H9 (cell line): ENCODE data around the gene HBP1. TPM values are rescaled to one million over a fixed set of nuclear protein-coding genes. Genes with fewer than 3 reads are reported as not detected.

ENCODE experiments used
- DNase-seq: peaks from one replicate; pipeline ENCODE4 v3.0.0-alpha.2; 2017
- H2AFZ ChIP-seq: one replicate; pipeline ENCODE4 v1.6.1; 2013; ENCODE audit warnings: mild to moderate bottlenecking, low read length, control low read depth, moderate library complexity
- H2AK5ac ChIP-seq: 2 replicates; pipeline ENCODE4 v1.6.1; 2013; ENCODE audit warnings: low read length, control low read depth, mixed read lengths; ENCODE audit not compliant: insufficient read length
- H2BK120ac ChIP-seq: one replicate; pipeline ENCODE4 v1.6.1; 2013; ENCODE audit warnings: low read depth, mild to moderate bottlenecking, low read length, control low read depth, inconsistent platforms; ENCODE audit not compliant: poor library complexity, severe bottlenecking
- H2BK12ac ChIP-seq: 2 replicates; pipeline ENCODE4 v1.6.1; 2013; ENCODE audit warnings: low read length, control low read depth, mixed read lengths, low read depth; ENCODE audit not compliant: insufficient read length
- H2BK15ac ChIP-seq: 2 replicates; pipeline ENCODE4 v1.6.1; 2013; ENCODE audit warnings: low read depth, low read length, control low read depth
- H2BK20ac ChIP-seq: one replicate; pipeline ENCODE4 v1.6.1; 2013; ENCODE audit warnings: low read depth, mild to moderate bottlenecking, low read length, control low read depth, inconsistent platforms; ENCODE audit not compliant: poor library complexity, severe bottlenecking
- H2BK5ac ChIP-seq: 2 replicates; pipeline ENCODE4 v1.6.1; 2013; ENCODE audit warnings: low read length, control low read depth, mixed read lengths; ENCODE audit not compliant: insufficient read length
- H3K14ac ChIP-seq: 2 replicates; pipeline ENCODE4 v1.6.1; 2013; ENCODE audit warnings: low read length, control low read depth; ENCODE audit not compliant: insufficient read depth
- H3K18ac ChIP-seq: 2 replicates; pipeline ENCODE4 v1.6.1; 2013; ENCODE audit warnings: low read depth, mild to moderate bottlenecking, mixed read lengths, low read length, control low read depth; ENCODE audit not compliant: insufficient read length
- H3K23ac ChIP-seq: 2 replicates; pipeline ENCODE4 v1.6.1; 2013; ENCODE audit warnings: low read length, control low read depth, mixed read lengths, low read depth; ENCODE audit not compliant: insufficient read length
- H3K23me2 ChIP-seq: 2 replicates; pipeline ENCODE4 v1.6.1; 2013; ENCODE audit warnings: low read depth, mild to moderate bottlenecking, mixed read lengths, low read length, control low read depth; ENCODE audit not compliant: insufficient read length, poor library complexity, severe bottlenecking
- H3K27ac ChIP-seq: 2 replicates; pipeline ENCODE4 v1.5.1; 2013; ENCODE audit warnings: low read length, control low read depth, mixed read lengths, low read depth; ENCODE audit not compliant: insufficient read length
- H3K27me3 ChIP-seq: 2 replicates; pipeline ENCODE4 v1.6.1; 2013; ENCODE audit warnings: low read length, control low read depth, inconsistent platforms; ENCODE audit not compliant: insufficient read depth
- H3K4ac ChIP-seq: 2 replicates; pipeline ENCODE4 v1.6.1; 2013; ENCODE audit warnings: low read depth, mild to moderate bottlenecking, control low read depth, inconsistent platforms, low read length, moderate library complexity
- H3K4me1 ChIP-seq: 2 replicates; pipeline ENCODE4 v1.6.1; 2013; ENCODE audit warnings: low read length, control low read depth, inconsistent platforms; ENCODE audit not compliant: insufficient read depth
- H3K4me2 ChIP-seq: 2 replicates; pipeline ENCODE4 v1.6.1; 2013; ENCODE audit warnings: low read length, control low read depth, mixed read lengths; ENCODE audit not compliant: insufficient read length, insufficient read depth
- H3K56ac ChIP-seq: 2 replicates; pipeline ENCODE4 v1.6.1; 2013; ENCODE audit warnings: low read depth, mild to moderate bottlenecking, mixed read lengths, low read length, control low read depth; ENCODE audit not compliant: insufficient read length
- H3K79me1 ChIP-seq: 2 replicates; pipeline ENCODE4 v1.6.1; 2013; ENCODE audit warnings: low read depth, mild to moderate bottlenecking, moderate library complexity, low read length, control low read depth, inconsistent platforms; ENCODE audit not compliant: insufficient read depth, poor library complexity, severe bottlenecking
- H3K79me2 ChIP-seq: 2 replicates; pipeline ENCODE4 v1.6.1; 2013; ENCODE audit warnings: low read length, control low read depth, inconsistent platforms; ENCODE audit not compliant: insufficient read depth
- H3K9ac ChIP-seq: 2 replicates; pipeline ENCODE4 v1.6.1; 2013; ENCODE audit warnings: low read length, control low read depth, mixed read lengths; ENCODE audit not compliant: insufficient read length; ENCODE audit errors: extremely low read depth
- H3K9me3 ChIP-seq: one replicate; pipeline ENCODE4 v1.6.1; 2013; ENCODE audit warnings: low read depth, low read length, inconsistent platforms; ENCODE audit not compliant: control insufficient read depth
- H3T11ph ChIP-seq: one replicate; pipeline ENCODE4 v1.6.1; 2013; ENCODE audit warnings: mild to moderate bottlenecking, low read length, control low read depth, inconsistent platforms
- H4K20me1 ChIP-seq: one replicate; pipeline ENCODE4 v1.6.1; 2013; ENCODE audit not compliant: control insufficient read depth, insufficient read length, insufficient read depth
- H4K5ac ChIP-seq: 2 replicates; pipeline ENCODE4 v1.6.1; 2013; ENCODE audit warnings: low read depth, mild to moderate bottlenecking, mixed read lengths, low read length, control low read depth; ENCODE audit not compliant: insufficient read length
- H4K8ac ChIP-seq: replicated peaks from 2 replicates; pipeline ENCODE4 v1.6.1; 2013; ENCODE audit warnings: low read length, control low read depth, mixed read lengths, low read depth; ENCODE audit not compliant: insufficient read length
- H4K91ac ChIP-seq: 2 replicates; pipeline ENCODE4 v1.6.1; 2013; ENCODE audit warnings: low read depth, mild to moderate bottlenecking, moderate library complexity, mixed read lengths, low read length, control low read depth; ENCODE audit not compliant: insufficient read length
- H3K27ac Mint-ChIP-seq, 3 experiments: 2 replicates in 2 of 3; 3 replicates in 1 of 3; pipeline ENCODE4 v1.8.0; 2020 to 2021; ENCODE audit warnings: mixed read lengths in 3 of 3, mild to moderate bottlenecking in 1 of 3, moderate library complexity in 1 of 3
- H3K27me3 Mint-ChIP-seq: 2 replicates; pipeline ENCODE4 v1.8.0; 2021; ENCODE audit warnings: low read depth, mild to moderate bottlenecking, moderate library complexity, mixed read lengths
- H3K36me3 Mint-ChIP-seq, 3 experiments: 2 replicates in 2 of 3; 3 replicates in 1 of 3; pipeline ENCODE4 v1.8.0; 2020 to 2021; ENCODE audit warnings: low read depth in 3 of 3, mixed read lengths in 3 of 3; ENCODE audit not compliant: insufficient read depth in 1 of 3
- H3K4me1 Mint-ChIP-seq, 2 experiments: 2 replicates each; pipeline ENCODE4 v1.8.0; 2020; ENCODE audit warnings: mixed read lengths in 2 of 2
- H3K4me3 Mint-ChIP-seq, 2 experiments: 2 replicates in 1 of 2; 3 replicates in 1 of 2; pipeline ENCODE4 v1.8.0; 2020 to 2021; ENCODE audit warnings: mild to moderate bottlenecking in 2 of 2, mixed read lengths in 2 of 2, moderate library complexity in 1 of 2
- H3K9me3 Mint-ChIP-seq, 2 experiments: 2 replicates in 1 of 2; 3 replicates in 1 of 2; pipeline ENCODE4 v1.8.0; 2020; ENCODE audit warnings: mild to moderate bottlenecking in 2 of 2, mixed read lengths in 2 of 2, moderate library complexity in 1 of 2
- CTCF ChIP-seq: fragments of 200-600 bp; sonication (generic); conservative IDR thresholded peaks from 3 replicates; pipeline ENCODE4 v1.8.0; 2021; ENCODE audit warnings: antibody characterized with exemption, mild to moderate bottlenecking
- WGBS: extraction: QIAGEN DNeasy Blood & Tissue Kit; methylation state at CpG from one replicate; pipeline ENCODE4 v1.1.7; 2013; ENCODE audit warnings: missing lambda C conversion rate, low lambda C conversion rate, mixed read lengths; ENCODE audit not compliant: insufficient read length; ENCODE audit errors: extremely low coverage; 5-methylcytosine and 5-hydroxymethylcytosine counted together
- total RNA-seq: library from RNA; stranded (reverse); gene quantifications from 2 replicates; pipeline ENCODE4 v1.2.1, GENCODE V29; 2021

HBP1 gene
- total RNA-seq, 1 experiment from 2014 or later: 27.6 TPM

GRCh38 chr7:107180378-107180777, 11.6 kb downstream of the HBP1 start:
- no peaks in the 10 kb centered on the region; the same call in 1 of the 2 replicates for H3K79me2 ChIP-seq
- H3K4ac ChIP-seq: no peak overlapping the region
- no peak for TF ChIP-seq CTCF
- no peak overlapping the region for H3K27ac ChIP-seq
- peak overlapping the region in 1 of 3 experiments; percentile 1; a peak in 2 of 7 replicates for H3K27ac Mint-ChIP-seq
- no peak overlapping the region for H2BK120ac ChIP-seq
- H3K27me3 Mint-ChIP-seq: no peaks in the 10 kb centered on the region
- H2BK20ac ChIP-seq: no peak overlapping the region
- no peak overlapping the region for H2BK15ac ChIP-seq
- no peaks in the 10 kb centered on the region for H3K4me1 ChIP-seq
- no peak overlapping the region for H4K8ac ChIP-seq
- H3K79me1 ChIP-seq: no peaks in the 10 kb centered on the region
- H4K91ac ChIP-seq: no peak overlapping the region
- H3K23ac ChIP-seq: no peak overlapping the region
- H3K18ac ChIP-seq: no peak overlapping the region
- no peaks in the 10 kb centered on the region for H4K20me1 ChIP-seq
- no peak overlapping the region for H3K4me3 Mint-ChIP-seq
- H2AFZ ChIP-seq: no peak overlapping the region
- H3K4me2 ChIP-seq: no peak overlapping the region
- no peak overlapping the region for H3K14ac ChIP-seq
- H3K9ac ChIP-seq: no peak overlapping the region
- no peak overlapping the region for H2BK5ac ChIP-seq
- H3K56ac ChIP-seq: no peak overlapping the region
- no peaks in the 10 kb centered on the region for H3K27me3 ChIP-seq
- H2BK12ac ChIP-seq: no peak overlapping the region
- H3K23me2 ChIP-seq: no peaks in the 10 kb centered on the region
- H3K4me1 Mint-ChIP-seq: peaks cover 0 to 3% of the 10 kb centered on the region in 2 experiments; a peak in 1 of 4 replicates
- no peak for DNase-seq
- WGBS: no CpG with 5 or more reads among the region's 1 CpG
- no peak overlapping the region for H4K5ac ChIP-seq
- no peak overlapping the region for H3T11ph ChIP-seq
- no peaks in the 10 kb centered on the region for H3K9me3 Mint-ChIP-seq
- no peaks in the 10 kb centered on the region for H3K9me3 ChIP-seq
- H3K36me3 Mint-ChIP-seq: peaks cover 6 to 42% (median 40%) of the 10 kb centered on the region in 3 experiments; a peak in 5 of 7 replicates
- H2AK5ac ChIP-seq: no peak overlapping the region
